HG02884 (cell line): ENCODE results near the gene GATM.
"Not testable (repeated sequence)": the region's sequence is repeated elsewhere in the genome, so short reads cannot be mapped to it uniquely, and the experiment has no call there.

Experiments
- ATAC-seq: cut with Tn5 transposase; IDR thresholded peaks from one replicate; pipeline ENCODE4 v1.9.1; 2021; ENCODE audit warnings: mild to moderate bottlenecking, moderate library complexity; ENCODE audit not compliant: unreplicated experiment

Gene GATM

GRCh38 chr15:45389351-45389750, 11.0 kb upstream of the GATM start:
- ATAC-seq = no peak

- ATAC-seq = no peak
Observed at GRCh38 chr15:45387380-45388007, 9.2 kb upstream of the GATM start.

DNA sequence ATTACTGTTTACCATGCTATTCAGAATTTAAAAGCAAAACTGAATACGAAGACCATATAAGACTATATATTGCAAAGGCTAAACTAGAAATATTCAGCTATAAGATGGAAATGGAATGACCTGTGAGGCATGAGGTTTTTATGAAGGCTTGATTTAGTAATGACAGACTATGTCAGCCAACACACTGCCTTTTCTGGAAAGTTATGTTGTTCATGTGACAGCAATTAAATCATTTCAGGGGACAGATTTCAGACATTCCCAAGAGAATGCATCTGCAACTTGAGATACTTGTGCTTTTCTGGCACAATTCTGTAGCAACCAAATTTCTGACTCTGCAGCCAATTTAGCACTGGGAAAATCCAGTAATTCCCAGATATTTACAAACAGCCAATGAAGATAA, 8.6 kb upstream of the GATM start:
- ATAC-seq = no peak

GRCh38 chr15:45386420-45386819, 8.1 kb upstream of the GATM start:
- no peak for ATAC-seq

DNA sequence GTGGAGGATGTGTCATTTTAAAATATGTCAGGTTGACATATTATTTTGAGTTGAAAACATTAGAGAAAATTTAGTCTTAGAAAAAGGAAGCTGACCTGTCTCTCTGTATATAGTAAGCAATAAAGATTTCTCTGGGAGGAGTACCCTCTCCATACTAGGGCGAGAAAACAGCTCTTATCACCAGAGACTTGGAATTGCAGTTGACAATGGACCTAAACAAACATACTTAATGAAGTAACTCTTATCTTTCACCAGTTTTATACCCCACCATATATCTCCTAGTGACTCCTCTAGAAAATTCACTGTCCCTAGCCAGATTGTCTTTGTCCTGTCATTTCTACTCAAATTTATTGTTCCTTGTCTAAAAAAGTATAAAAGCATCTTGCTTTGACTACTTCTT, 7.2 kb upstream of the GATM start:
- no peak for ATAC-seq

- no peak for ATAC-seq
Observed at GRCh38 chr15:45384700-45385099, 6.4 kb upstream of the GATM start.

GRCh38 chr15:45378913-45379262, 544 bp upstream of the GATM start:
- no peak for ATAC-seq

GRCh38 chr15:45377609-45378148, 665 bp downstream of the GATM start:
- ATAC-seq = no peak

DNA sequence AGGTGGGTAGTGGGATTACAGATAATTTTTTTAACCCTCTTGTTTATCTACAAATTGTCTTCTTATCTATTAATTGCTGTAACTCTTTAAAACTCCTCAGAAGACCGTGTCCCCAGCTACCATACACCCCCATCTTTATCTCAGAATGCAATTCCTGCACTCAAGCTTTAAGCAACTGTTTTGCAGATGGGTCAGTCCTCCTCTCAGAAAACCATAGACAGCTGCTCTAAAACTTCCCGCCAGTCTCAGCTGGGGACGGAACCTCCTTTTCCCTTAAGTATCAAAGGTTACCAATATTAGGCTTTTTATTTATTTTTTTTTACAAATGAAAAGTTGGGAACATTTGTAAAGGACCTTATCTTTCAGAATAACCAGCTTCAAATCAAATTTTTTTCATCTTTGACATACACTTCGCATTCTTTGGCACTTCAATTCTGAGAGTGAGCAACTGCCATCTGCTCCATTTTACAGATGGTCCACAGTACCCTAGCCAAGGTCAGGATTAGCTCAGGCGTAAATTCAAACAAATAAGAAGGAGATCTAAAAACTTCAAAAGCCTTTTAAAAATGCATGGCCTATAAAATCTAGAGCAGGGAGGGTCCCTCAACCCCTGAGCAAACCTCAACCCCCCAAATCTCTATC, 1.3 kb downstream of the GATM start:
- no peak for ATAC-seq

DNA sequence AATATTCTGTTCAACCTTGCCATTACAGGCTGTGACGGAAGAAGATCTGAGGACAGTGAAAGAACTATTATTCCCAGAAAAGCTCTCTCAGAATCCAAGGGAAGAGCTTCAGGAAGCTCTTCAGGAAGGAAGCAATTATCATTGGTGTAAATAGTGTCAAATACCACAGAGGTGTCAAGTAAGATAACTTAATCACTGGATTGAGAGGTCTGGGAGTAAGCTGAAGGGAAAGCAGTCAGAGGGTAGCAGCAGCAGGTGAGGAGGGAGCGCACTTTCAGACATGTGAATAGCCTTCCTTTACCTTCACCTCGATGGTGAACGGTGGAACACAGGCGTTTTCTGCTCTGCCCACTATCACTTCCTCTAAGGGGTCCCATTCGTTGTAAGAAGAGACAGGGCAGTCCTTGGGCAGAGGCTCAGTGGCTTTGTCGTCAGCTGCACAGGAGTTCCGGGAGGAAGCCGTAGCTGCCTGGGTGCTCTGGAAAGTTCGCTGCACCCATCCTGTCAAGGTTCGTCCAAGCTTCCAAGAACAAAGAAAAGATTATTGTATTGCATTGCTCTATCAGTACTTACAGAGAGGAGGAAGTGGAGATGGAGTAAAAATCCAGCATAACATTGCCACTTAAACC, 1.9 kb downstream of the GATM start:
- ATAC-seq = no peak

GRCh38 chr15:45375836-45376235, 2.5 kb downstream of the GATM start:
- ATAC-seq = no peak

DNA sequence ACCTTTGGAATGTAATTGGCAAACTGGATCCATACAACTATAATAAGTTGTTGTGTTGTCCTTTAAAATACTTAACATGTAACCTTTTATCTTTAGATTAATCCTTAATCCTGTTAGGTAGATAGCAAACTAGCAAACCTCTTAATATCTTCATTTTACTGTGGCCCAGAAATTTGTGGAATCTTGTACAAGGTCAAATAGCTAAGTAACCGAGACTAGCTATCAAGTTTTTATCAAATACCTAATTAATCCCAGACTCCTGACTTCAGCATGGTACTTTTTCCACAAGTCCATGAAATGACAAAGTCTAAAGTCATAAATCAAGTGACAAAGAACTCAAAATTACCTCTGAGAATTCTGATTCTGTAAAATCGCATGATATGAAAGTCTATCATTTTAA, 4.4 kb downstream of the GATM start:
- no peak for ATAC-seq

DNA sequence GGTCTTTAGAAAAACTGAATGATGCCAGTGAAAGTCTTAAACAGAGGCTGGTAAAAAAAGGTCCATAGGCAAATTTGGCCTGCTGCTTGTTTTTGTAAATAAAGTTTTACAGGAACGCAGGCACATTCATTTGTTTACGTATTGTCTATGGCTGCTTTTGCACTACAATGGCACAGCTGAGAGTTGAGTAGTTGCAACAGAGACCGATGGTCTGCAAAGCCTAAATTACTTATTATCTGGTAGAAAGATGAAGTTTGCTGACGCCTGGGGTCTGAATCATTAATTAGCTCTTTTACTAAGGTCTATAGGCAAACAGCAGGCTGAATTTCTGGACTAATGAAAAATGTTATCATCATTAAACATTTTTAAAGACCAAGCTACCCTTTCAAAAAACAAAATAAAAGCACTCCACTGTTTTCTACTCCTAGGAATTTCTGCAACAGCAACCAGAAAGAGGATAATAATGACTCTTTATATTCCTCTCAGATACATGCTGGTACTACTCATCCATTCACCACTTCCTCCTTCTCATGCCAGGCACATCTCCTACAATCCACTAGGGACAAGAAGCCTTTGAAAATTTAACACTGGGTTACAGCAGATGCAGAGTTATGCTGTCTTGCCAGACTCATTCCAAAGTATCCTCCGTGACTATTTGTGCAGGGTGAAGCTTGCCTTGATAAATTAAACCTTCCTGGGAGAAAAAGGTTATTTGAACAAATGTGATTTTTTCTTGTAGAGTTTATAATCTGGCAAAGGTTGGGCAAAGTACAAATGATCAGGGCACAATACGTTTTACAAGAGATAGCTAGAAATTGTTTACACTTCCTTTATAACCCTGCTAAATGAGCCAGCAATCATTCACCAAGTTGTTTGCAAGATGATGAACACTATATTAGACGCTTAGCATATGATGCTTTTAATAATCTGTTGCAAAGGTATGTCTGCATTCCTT, 6.0 kb downstream of the GATM start:
- ATAC-seq = no peak

DNA sequence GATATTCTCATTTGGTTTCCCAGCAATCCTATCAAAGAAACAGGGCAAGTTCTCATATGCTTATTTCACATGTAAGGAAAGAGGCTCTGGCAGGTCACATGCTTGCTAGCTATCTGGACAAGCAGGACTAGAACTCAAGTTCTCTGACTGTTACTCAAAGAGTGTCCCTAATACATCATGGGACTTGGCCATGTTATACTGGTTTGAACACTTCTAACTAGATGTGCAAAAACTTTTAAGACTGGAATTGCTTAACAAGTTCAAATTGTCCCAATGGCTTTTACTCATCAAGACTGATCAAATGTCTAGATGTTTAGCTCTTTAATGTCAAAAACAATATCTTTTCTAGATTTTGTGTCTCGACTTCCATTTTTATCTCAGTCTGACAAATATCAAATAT, 6.8 kb downstream of the GATM start:
- no peak for ATAC-seq

GRCh38 chr15:45370042-45370441, 8.3 kb downstream of the GATM start:
- ATAC-seq = not testable (repeated sequence)

DNA sequence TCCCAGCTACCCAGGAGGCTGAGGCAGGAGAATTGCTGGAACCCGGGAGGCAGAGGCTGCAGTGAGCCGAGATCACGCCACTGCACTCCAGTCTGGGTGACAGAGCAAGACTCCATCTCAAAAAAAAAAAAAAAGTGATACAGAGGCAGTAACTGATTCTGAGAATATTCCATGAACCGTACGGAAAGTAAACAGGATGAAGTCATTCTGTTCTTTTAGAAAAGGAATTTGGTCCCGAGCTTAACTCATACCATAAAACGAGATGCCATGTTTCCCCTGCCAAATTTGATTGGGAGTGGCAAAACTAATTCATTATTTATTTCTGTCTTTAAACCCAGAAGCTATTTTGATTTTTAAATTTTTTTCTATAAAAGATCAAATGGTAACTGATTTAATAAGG, 11.1 kb downstream of the GATM start:
- not testable (repeated sequence) for ATAC-seq

DNA sequence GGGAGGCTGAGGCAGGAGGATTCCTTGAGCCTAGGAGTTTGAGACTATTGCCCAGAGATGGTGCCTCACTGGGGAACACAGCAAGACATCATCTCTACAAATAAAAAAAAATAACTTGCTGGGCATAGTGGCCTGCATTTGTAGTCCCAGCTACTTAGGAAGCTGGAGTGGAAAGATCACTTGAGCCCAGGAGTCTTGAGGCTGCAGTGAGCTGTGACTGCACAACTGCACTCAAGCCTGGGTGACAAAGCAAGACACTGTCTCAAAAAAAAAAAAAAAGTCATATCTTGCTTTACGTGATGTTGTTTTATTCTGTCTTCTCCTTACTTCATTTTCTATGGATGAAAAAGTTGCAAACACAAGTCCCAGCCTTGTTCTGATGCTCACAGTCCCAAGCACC, 14.1 kb downstream of the GATM start:
- no peak for ATAC-seq

DNA sequence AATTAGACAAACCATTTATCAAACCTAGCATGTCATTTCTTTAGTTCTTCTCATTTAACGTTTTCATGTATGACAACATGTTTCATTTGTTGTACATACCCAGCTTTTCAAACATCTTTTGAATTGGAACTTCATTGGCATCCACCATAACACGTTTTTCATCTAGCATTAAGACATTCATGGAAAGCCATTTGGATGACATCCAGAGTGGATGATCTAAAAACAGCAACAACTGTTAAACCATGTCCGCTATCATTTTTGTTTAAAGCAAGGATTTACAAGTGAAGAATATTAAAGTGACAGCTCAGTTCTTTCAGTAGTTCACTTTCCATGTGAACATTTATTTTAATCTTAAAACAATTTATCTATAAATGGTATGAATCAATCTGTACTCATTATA, 14.5 kb downstream of the GATM start:
- no peak for ATAC-seq

DNA sequence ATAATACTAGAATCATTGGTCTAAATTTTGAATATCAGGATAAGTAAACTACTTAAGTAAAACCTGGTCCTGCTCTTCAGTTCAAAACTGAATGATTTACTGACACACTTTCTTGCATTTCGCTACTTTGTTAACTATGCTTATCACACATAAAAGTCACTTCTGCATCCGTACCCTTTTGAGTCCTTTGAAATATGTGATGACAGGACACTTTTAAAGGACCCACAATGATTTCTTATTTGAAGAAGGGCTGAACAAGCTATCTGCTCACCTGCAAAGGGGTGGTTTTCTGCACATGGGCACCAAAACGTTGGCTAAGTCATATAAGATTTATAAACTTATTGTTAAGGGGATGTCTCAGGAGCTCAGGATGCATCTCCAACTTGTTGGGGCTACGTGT, 15.0 kb downstream of the GATM start:
- ATAC-seq = no peak

GRCh38 chr15:45362419-45362818, 15.9 kb downstream of the GATM start:
- no peak for ATAC-seq

- no peak for ATAC-seq
Observed at GRCh38 chr15:45361878-45362277, 16.5 kb downstream of the GATM start.
